HepG2 (cell line): ENCODE results near the gene MBLAC1. TPM values are rescaled to one million over a fixed set of nuclear protein-coding genes. Genes with fewer than 3 reads are reported as not detected.

Experiments
- HOXA9 ChIP-seq: sonication (generic); formaldehyde crosslinking; IDR thresholded peaks from 2 replicates; pipeline ENCODE4 v1.8.1; 2022; ENCODE audit warnings: missing genetic modification reagents, mild to moderate bottlenecking, moderate library complexity, borderline replicate concordance
- JUNB ChIP-seq: sonication (generic); formaldehyde crosslinking; IDR thresholded peaks from 2 replicates; pipeline ENCODE4 v1.8.0; 2022; ENCODE audit warnings: missing genetic modification reagents, mild to moderate bottlenecking, borderline replicate concordance
- MATR3 ChIP-seq: sonication (generic); formaldehyde crosslinking; IDR thresholded peaks from 2 replicates; pipeline ENCODE4 v1.4.0; 2020; ENCODE audit warnings: missing genetic modification reagents
- POLR2AphosphoS2 ChIP-seq: IDR thresholded peaks from 2 replicates; pipeline ENCODE4 v1.6.1; 2011; ENCODE audit warnings: low read depth, low read length, improper control_type of control experiment
- SNAPC2 ChIP-seq: sonication (generic); formaldehyde crosslinking; IDR thresholded peaks from 2 replicates; pipeline ENCODE4 v1.8.1; 2022; ENCODE audit warnings: mild to moderate bottlenecking, missing genetic modification reagents
- TCF7 ChIP-seq: sonication (generic); IDR thresholded peaks from 2 replicates; pipeline ENCODE4 v1.6.1; 2016; ENCODE audit warnings: antibody characterized with exemption, low read depth
- ZNF205 ChIP-seq: IDR thresholded peaks from 2 replicates; pipeline ENCODE4 v1.6.1; 2018; ENCODE audit warnings: missing biosample characterization, missing genetic modification reagents
- ZNF251 ChIP-seq: sonication (generic); formaldehyde crosslinking; IDR thresholded peaks from 2 replicates; pipeline ENCODE4 v1.9.0; 2021; ENCODE audit warnings: mild to moderate bottlenecking, missing genetic modification reagents
- polyA plus RNA-seq, 8 experiments: library from polyadenylated mRNA; depleted of rRNA in 3 of 8; stranded (reverse) in 7 of 8; unstranded in 1 of 8; fragments of >200 nt; fragmentation: Illumina TruSeq in 4 of 8; extraction: Trizol in 4 of 8; gene quantifications; 2 replicates each; pipeline versions ENCODE4 v1.2.1 to v1.2.3, GENCODE V29; 2011 to 2016; ENCODE audit warnings: low read depth in 4 of 8, missing spikeins in 1 of 8, mixed read lengths in 1 of 8; ENCODE audit not compliant: insufficient read depth in 1 of 8
- total RNA-seq, 5 experiments: library from RNA; depleted of rRNA; stranded (reverse); fragments of >200 nt; fragmentation: Illumina TruSeq; extraction: Trizol; gene quantifications; 2 replicates each; pipeline ENCODE4 v1.2.3, GENCODE V29; 2016; ENCODE audit warnings: low read depth in 1 of 5
- TF ChIP-seq, protein P1 (sequence below): sonication (generic); formaldehyde crosslinking; IDR thresholded peaks from 2 replicates; pipeline ENCODE4 v1.9.0; 2022; ENCODE audit warnings: low read depth, missing genetic modification reagents
- TF ChIP-seq, protein P2 (sequence below): sonication (generic); formaldehyde crosslinking; IDR thresholded peaks from 2 replicates; pipeline ENCODE4 v1.4.0; 2020; ENCODE audit warnings: mild to moderate bottlenecking, missing genetic modification reagents
- TF ChIP-seq, protein P3 (sequence below): sonication (generic); formaldehyde crosslinking; IDR thresholded peaks from 2 replicates; pipeline ENCODE4 v1.4.0; 2020; ENCODE audit warnings: missing genetic modification reagents, borderline replicate concordance
- TF ChIP-seq, protein P4 (sequence below): sonication (generic); formaldehyde crosslinking; IDR thresholded peaks from 2 replicates; pipeline ENCODE4 v1.4.0; 2020; ENCODE audit warnings: missing genetic modification reagents, borderline replicate concordance
- TF ChIP-seq, protein P5 (sequence below): fragments of 450-650 bp; IDR thresholded peaks from 2 replicates; pipeline ENCODE4 v1.6.1; 2017; ENCODE audit warnings: mild to moderate bottlenecking
- TF ChIP-seq, protein P6 (sequence below): sonication (generic); formaldehyde crosslinking; IDR thresholded peaks from 2 replicates; pipeline ENCODE4 v1.5.1; 2020; ENCODE audit warnings: missing genetic modification reagents, mild to moderate bottlenecking, borderline replicate concordance

Gene MBLAC1
- total and polyA plus RNA-seq, 2 of the 13 experiments (the other 11 are each of a cell fraction or from before 2014, with no cell fraction given), result 0.79 to 2.1 TPM

- TF ChIP-seq, protein P1, sequence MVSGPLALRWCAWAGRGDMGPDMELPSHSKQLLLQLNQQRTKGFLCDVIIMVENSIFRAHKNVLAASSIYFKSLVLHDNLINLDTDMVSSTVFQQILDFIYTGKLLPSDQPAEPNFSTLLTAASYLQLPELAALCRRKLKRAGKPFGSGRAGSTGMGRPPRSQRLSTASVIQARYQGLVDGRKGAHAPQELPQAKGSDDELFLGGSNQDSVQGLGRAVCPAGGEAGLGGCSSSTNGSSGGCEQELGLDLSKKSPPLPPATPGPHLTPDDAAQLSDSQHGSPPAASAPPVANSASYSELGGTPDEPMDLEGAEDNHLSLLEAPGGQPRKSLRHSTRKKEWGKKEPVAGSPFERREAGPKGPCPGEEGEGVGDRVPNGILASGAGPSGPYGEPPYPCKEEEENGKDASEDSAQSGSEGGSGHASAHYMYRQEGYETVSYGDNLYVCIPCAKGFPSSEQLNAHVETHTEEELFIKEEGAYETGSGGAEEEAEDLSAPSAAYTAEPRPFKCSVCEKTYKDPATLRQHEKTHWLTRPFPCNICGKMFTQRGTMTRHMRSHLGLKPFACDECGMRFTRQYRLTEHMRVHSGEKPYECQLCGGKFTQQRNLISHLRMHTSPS (CRISPR knock-in tag), result no peak
- TF ChIP-seq, protein P2, sequence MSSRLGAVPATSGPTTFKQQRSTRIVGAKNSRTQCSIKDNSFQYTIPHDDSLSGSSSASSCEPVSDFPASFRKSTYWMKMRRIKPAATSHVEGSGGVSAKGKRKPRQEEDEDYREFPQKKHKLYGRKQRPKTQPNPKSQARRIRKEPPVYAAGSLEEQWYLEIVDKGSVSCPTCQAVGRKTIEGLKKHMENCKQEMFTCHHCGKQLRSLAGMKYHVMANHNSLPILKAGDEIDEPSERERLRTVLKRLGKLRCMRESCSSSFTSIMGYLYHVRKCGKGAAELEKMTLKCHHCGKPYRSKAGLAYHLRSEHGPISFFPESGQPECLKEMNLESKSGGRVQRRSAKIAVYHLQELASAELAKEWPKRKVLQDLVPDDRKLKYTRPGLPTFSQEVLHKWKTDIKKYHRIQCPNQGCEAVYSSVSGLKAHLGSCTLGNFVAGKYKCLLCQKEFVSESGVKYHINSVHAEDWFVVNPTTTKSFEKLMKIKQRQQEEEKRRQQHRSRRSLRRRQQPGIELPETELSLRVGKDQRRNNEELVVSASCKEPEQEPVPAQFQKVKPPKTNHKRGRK, result peak; percentile 77; the same call in 1 of the 2 replicates
- no peak for TF ChIP-seq POLR2AphosphoS2
- TF ChIP-seq, protein P3, sequence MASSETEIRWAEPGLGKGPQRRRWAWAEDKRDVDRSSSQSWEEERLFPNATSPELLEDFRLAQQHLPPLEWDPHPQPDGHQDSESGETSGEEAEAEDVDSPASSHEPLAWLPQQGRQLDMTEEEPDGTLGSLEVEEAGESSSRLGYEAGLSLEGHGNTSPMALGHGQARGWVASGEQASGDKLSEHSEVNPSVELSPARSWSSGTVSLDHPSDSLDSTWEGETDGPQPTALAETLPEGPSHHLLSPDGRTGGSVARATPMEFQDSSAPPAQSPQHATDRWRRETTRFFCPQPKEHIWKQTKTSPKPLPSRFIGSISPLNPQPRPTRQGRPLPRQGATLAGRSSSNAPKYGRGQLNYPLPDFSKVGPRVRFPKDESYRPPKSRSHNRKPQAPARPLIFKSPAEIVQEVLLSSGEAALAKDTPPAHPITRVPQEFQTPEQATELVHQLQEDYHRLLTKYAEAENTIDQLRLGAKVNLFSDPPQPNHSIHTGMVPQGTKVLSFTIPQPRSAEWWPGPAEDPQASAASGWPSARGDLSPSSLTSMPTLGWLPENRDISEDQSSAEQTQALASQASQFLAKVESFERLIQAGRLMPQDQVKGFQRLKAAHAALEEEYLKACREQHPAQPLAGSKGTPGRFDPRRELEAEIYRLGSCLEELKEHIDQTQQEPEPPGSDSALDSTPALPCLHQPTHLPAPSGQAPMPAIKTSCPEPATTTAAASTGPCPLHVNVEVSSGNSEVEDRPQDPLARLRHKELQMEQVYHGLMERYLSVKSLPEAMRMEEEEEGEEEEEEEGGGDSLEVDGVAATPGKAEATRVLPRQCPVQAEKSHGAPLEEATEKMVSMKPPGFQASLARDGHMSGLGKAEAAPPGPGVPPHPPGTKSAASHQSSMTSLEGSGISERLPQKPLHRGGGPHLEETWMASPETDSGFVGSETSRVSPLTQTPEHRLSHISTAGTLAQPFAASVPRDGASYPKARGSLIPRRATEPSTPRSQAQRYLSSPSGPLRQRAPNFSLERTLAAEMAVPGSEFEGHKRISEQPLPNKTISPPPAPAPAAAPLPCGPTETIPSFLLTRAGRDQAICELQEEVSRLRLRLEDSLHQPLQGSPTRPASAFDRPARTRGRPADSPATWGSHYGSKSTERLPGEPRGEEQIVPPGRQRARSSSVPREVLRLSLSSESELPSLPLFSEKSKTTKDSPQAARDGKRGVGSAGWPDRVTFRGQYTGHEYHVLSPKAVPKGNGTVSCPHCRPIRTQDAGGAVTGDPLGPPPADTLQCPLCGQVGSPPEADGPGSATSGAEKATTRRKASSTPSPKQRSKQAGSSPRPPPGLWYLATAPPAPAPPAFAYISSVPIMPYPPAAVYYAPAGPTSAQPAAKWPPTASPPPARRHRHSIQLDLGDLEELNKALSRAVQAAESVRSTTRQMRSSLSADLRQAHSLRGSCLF (CRISPR knock-in tag), result no peak
- TF ChIP-seq, protein P4, sequence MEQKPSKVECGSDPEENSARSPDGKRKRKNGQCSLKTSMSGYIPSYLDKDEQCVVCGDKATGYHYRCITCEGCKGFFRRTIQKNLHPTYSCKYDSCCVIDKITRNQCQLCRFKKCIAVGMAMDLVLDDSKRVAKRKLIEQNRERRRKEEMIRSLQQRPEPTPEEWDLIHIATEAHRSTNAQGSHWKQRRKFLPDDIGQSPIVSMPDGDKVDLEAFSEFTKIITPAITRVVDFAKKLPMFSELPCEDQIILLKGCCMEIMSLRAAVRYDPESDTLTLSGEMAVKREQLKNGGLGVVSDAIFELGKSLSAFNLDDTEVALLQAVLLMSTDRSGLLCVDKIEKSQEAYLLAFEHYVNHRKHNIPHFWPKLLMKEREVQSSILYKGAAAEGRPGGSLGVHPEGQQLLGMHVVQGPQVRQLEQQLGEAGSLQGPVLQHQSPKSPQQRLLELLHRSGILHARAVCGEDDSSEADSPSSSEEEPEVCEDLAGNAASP (CRISPR knock-in tag), result no peak
- no peak for TF ChIP-seq ZNF251 (CRISPR knock-in tag)
- no peak for TF ChIP-seq ZNF205 (CRISPR knock-in tag)
- no peak for TF ChIP-seq HOXA9
- TF ChIP-seq, protein P5, sequence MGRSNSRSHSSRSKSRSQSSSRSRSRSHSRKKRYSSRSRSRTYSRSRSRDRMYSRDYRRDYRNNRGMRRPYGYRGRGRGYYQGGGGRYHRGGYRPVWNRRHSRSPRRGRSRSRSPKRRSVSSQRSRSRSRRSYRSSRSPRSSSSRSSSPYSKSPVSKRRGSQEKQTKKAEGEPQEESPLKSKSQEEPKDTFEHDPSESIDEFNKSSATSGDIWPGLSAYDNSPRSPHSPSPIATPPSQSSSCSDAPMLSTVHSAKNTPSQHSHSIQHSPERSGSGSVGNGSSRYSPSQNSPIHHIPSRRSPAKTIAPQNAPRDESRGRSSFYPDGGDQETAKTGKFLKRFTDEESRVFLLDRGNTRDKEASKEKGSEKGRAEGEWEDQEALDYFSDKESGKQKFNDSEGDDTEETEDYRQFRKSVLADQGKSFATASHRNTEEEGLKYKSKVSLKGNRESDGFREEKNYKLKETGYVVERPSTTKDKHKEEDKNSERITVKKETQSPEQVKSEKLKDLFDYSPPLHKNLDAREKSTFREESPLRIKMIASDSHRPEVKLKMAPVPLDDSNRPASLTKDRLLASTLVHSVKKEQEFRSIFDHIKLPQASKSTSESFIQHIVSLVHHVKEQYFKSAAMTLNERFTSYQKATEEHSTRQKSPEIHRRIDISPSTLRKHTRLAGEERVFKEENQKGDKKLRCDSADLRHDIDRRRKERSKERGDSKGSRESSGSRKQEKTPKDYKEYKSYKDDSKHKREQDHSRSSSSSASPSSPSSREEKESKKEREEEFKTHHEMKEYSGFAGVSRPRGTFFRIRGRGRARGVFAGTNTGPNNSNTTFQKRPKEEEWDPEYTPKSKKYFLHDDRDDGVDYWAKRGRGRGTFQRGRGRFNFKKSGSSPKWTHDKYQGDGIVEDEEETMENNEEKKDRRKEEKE, result no peak
- TF ChIP-seq MATR3 (CRISPR knock-in tag), result no peak
- TF ChIP-seq, protein P6, sequence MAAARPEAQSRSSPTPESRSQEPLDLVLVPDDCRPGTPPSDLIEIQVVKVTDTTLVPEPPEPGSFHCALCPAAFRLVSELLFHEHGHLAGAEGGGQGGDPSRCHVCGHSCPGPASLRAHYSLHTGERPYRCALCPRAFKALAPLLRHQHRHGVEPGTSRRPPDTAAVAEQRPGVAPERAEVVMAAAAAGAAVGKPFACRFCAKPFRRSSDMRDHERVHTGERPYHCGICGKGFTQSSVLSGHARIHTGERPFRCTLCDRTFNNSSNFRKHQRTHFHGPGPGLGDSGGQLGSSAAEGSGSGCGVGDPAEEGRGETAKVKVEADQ (CRISPR knock-in tag), result no peak
- TF ChIP-seq TCF7, result no peak
- TF ChIP-seq SNAPC2 (CRISPR knock-in tag), result no peak
- no peak for TF ChIP-seq JUNB (CRISPR knock-in tag)
These were observed 50.6 kb downstream of the MBLAC1 start, which contains the start of the genes GPC2 and STAG3 (continued) for GRCh38 chr7:100177045-100178001.
